ENCODE measurements around the gene MTHFS. TPM values are rescaled to one million over a fixed set of nuclear protein-coding genes. Genes with fewer than 3 reads are reported as not detected.

The MTHFS gene
- total and polyA plus RNA-seq, 2 donors (not counting 1 experiment from before 2014, with no cell fraction given): 9.5 to 21.6 TPM

- peaks cover 11% of the 10 kb centered on the region for H3K27me3 ChIP-seq (ENCODE audit: control insufficient read depth, insufficient read depth, low read length)
- H4K20me1 ChIP-seq (ENCODE audit: control insufficient read depth, extremely low read depth, insufficient read depth, low read length): no peaks in the 10 kb centered on the region
- H3K27ac ChIP-seq (ENCODE audit: insufficient read depth, low read length): no peak overlapping the region
- H3K79me2 ChIP-seq (ENCODE audit: control insufficient read depth, insufficient read depth, low read length): no peaks in the 10 kb centered on the region
- TF ChIP-seq EZH2 (IDR thresholded peaks at IDR 0.05; ENCODE audit: low read length, missing control alignments): no peak
- no peak for TF ChIP-seq CTCF (conservative IDR thresholded peaks at IDR 0.05 in 1 of 2, IDR thresholded peaks at IDR 0.05 in 1 of 2; ENCODE audit: low read depth in 1 of 2, low read length in 2 of 2)
- no peak overlapping the region for H3K4me3 ChIP-seq (replicated peaks in 1 of 4; ENCODE audit: control extremely low read depth in 1 of 4, insufficient read depth in 1 of 4, low read depth in 3 of 4, low read length in 4 of 4)
- H3K36me3 ChIP-seq (ENCODE audit: control insufficient read depth, insufficient read depth, low read length): no peaks in the 10 kb centered on the region
- no peaks in the 10 kb centered on the region for H3K4me1 ChIP-seq (ENCODE audit: control insufficient read depth, extremely low read depth, insufficient read depth, low read length)
- no peaks in the 10 kb centered on the region for H3K9me3 ChIP-seq (ENCODE audit: control insufficient read depth, insufficient read depth, low read depth, low read length)
- no peak overlapping the region for H3K4me2 ChIP-seq (ENCODE audit: extremely low read depth, insufficient read depth, low read length)
- no peak overlapping the region for H2AFZ ChIP-seq (ENCODE audit: low read length)
- no peak for DNase-seq (ENCODE audit: low read depth in 2 of 2)
- no peak overlapping the region for H3K9ac ChIP-seq (ENCODE audit: insufficient read depth, low read length)
Measured at GRCh38 chr15:79933231-79933630, 36.4 kb upstream of the MTHFS start.

- Histone ChIP-seq H3K9me3 (ENCODE audit: control insufficient read depth, insufficient read depth, low read depth, low read length) (no peaks in the 10 kb centered on the region), H3K9ac (ENCODE audit: insufficient read depth, low read length) (no peak overlapping the region), H3K27me3 (ENCODE audit: control insufficient read depth, insufficient read depth, low read length) (peaks cover 11% of the 10 kb centered on the region), H4K20me1 (ENCODE audit: control insufficient read depth, extremely low read depth, insufficient read depth, low read length) (no peaks in the 10 kb centered on the region), H3K36me3 (ENCODE audit: control insufficient read depth, insufficient read depth, low read length) (no peaks in the 10 kb centered on the region), H3K79me2 (ENCODE audit: control insufficient read depth, insufficient read depth, low read length) (no peaks in the 10 kb centered on the region), H3K27ac (ENCODE audit: insufficient read depth, low read length) (no peak overlapping the region), H3K4me3 (replicated peaks in 1 of 4; ENCODE audit: control extremely low read depth in 1 of 4, insufficient read depth in 1 of 4, low read depth in 3 of 4, low read length in 4 of 4) (no peak overlapping the region), H3K4me1 (ENCODE audit: control insufficient read depth, extremely low read depth, insufficient read depth, low read length) (no peaks in the 10 kb centered on the region), H3K4me2 (ENCODE audit: extremely low read depth, insufficient read depth, low read length) (no peak overlapping the region), H2AFZ (ENCODE audit: low read length) (no peak overlapping the region)
- no peak for TF ChIP-seq CTCF (conservative IDR thresholded peaks at IDR 0.05 in 1 of 2, IDR thresholded peaks at IDR 0.05 in 1 of 2; ENCODE audit: low read depth in 1 of 2, low read length in 2 of 2)
- no peak for TF ChIP-seq EZH2 (IDR thresholded peaks at IDR 0.05; ENCODE audit: low read length, missing control alignments)
- peak in 1 of 2 donors; percentile 13 for DNase-seq (ENCODE audit: low read depth in 2 of 2)
Measured at GRCh38 chr15:79932447-79932846, 35.6 kb upstream of the MTHFS start.

GRCh38 chr15:79930516-79930915 lies 33.7 kb upstream of the MTHFS start:
- H3K36me3 ChIP-seq (ENCODE audit: control insufficient read depth, insufficient read depth, low read length): no peaks in the 10 kb centered on the region
- no peak for DNase-seq (ENCODE audit: low read depth in 2 of 2)
- H3K4me2 ChIP-seq (ENCODE audit: extremely low read depth, insufficient read depth, low read length): no peak overlapping the region
- H3K4me1 ChIP-seq (ENCODE audit: control insufficient read depth, extremely low read depth, insufficient read depth, low read length): no peaks in the 10 kb centered on the region
- TF ChIP-seq EZH2 (IDR thresholded peaks at IDR 0.05; ENCODE audit: low read length, missing control alignments) (no peak), CTCF (conservative IDR thresholded peaks at IDR 0.05 in 1 of 2, IDR thresholded peaks at IDR 0.05 in 1 of 2; ENCODE audit: low read depth in 1 of 2, low read length in 2 of 2) (no peak)
- H3K4me3 ChIP-seq (replicated peaks in 1 of 4; ENCODE audit: control extremely low read depth in 1 of 4, insufficient read depth in 1 of 4, low read depth in 3 of 4, low read length in 4 of 4): no peak overlapping the region
- no peaks in the 10 kb centered on the region for H3K9me3 ChIP-seq (ENCODE audit: control insufficient read depth, insufficient read depth, low read depth, low read length)
- H2AFZ ChIP-seq (ENCODE audit: low read length): no peak overlapping the region
- H3K27ac ChIP-seq (ENCODE audit: insufficient read depth, low read length): no peak overlapping the region
- no peaks in the 10 kb centered on the region for H3K79me2 ChIP-seq (ENCODE audit: control insufficient read depth, insufficient read depth, low read length)
- H3K9ac ChIP-seq (ENCODE audit: insufficient read depth, low read length): no peak overlapping the region
- H4K20me1 ChIP-seq (ENCODE audit: control insufficient read depth, extremely low read depth, insufficient read depth, low read length): no peaks in the 10 kb centered on the region
- peaks cover 11% of the 10 kb centered on the region for H3K27me3 ChIP-seq (ENCODE audit: control insufficient read depth, insufficient read depth, low read length)
